ENCODE measurements around the gene CRLF2.
"Not testable (repeated sequence)": the region's sequence is repeated elsewhere in the genome, so short reads cannot be mapped to it uniquely, and the experiment has no call there.

The CRLF2 gene

DNA sequence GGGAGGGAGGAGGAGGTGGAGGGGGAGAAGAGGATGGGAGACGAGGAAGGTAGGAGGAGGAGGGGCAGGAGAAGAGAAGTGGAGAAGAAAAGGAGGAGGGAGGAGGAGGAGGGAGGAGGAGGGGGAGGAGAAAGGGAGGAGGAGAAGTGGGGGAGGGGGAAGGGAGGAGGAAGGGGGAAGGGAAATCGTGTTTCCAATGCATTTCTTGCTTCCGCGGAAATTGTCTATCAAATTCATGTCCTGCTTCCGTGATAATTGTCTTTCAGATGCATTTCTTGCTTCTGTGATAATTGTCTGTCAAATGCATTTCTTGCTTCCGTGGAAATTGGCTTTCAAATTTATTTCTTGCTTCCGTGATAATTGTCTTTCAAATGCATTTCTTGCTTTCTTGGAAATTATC lies 43.3 kb downstream of the CRLF2 start:
- no peak for DNase-seq (ENCODE audit: low read depth in 2 of 2, low spot score in 1 of 2)

DNA sequence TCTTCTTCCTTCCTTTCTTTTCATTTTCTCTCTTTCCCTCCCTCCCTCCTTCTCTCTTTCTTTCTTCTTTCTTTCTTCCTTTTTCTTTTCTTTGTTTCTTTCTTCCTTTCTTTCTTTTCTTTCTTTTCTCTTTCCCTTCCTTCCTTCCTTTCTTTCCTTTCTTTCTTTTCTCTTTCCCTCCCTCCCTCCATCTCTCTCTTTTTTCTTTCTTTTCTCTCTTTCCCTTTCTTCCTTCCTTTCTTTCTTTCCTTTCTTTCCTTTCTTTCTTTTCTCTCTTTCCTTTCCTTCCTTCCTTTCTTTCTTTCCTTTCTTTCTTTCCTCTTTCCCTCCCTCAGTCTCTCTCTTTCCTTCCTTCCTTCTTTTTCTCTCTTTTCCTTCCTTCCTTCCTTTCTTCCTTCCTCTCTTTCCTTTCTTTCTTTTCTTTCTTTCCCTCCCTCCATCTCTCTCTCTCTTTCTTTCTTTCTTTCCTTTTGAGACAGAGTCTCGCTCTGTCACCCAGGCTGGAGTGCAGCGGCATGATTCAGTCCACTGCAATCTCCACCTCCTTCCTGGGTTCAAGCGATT lies 44.4 kb downstream of the CRLF2 start:
- no peak for DNase-seq (ENCODE audit: low read depth in 2 of 2, low spot score in 1 of 2)

DNA sequence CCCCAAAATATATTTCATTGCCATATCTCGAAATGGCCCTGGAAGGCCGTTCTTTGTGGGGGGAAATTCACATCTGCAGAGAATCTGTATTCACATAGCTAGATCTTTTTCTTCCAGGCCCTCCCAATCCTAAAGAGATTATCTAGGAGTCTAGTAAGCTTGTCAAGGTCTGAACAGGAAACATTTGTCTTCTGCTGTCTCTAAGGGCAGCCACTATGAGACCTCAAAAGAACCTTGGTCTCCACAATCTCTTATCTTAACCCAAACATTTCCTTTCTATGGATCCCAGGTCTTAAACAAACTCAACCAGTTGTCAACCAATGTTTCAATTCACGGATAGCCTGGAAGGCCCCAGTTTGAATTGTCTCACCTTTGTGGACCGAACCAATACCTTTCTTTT lies 45.0 kb downstream of the CRLF2 start:
- no peak for DNase-seq (ENCODE audit: low read depth in 2 of 2, low spot score in 1 of 2)

DNA sequence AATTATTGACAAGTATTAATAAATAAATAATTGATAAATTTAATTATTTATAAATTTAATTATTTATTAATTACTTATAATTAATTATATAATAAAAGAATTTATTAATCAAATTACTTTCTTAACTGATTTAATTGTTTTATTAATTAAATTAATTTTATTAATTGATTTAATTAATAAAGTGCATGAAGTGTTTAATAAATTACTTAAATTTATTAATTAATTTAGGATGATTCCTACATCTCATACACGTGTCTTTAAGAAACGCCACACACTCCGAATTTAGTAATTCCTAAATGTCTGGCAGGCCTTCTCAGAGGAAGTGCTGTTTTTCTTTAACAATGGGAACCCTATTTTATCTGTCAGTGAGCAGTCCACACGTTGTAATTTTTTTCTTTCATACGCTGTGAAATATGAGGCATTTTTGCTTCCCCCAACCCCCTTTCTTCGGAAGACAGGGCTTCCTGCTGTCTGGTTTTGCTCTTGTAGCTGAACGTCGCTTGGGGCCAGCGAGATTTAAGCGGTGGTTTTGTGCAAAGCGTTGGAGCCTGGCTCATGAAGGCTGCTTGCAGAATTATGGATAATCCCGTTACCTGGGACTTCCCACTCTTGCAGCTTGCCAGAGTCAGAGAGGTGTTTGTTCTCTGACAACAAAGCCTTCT lies 46.8 kb downstream of the CRLF2 start:
- DNase-seq (ENCODE audit: low read depth in 2 of 2, low spot score in 1 of 2) = no peak

GRCh38 chrX:1164322-1165288 lies 47.8 kb downstream of the CRLF2 start:
- DNase-seq (ENCODE audit: low read depth in 2 of 2, low spot score in 1 of 2) = no peak

- no peak for DNase-seq (ENCODE audit: low read depth in 2 of 2, low spot score in 1 of 2)
Measured at GRCh38 chrX:1163231-1163630, 49.2 kb downstream of the CRLF2 start.

- DNase-seq (ENCODE audit: low read depth in 2 of 2, low spot score in 1 of 2) = no peak
Measured at GRCh38 chrX:1162119-1162916, 50.1 kb downstream of the CRLF2 start.

DNA sequence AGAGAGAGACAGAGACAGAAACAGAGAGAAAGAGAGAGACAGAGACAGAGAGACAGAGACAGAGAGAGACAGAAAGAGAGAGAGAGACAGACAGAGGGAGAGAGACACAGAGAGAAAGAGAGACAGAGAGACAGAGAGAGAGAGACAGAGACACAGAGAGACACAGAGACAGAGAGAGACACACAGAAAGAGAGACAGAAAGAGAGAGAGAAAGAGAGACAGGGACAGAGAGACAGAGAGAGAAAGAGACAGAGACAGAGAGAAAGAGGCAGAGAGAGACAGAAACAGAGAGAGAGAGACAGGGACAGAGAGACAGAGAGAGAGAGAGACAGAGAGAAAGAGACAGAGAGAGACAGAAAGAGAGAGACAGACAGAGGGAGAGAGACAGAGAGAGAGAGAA lies 52.9 kb downstream of the CRLF2 start:
- DNase-seq (ENCODE audit: low read depth in 2 of 2, low spot score in 1 of 2) = no peak

DNA sequence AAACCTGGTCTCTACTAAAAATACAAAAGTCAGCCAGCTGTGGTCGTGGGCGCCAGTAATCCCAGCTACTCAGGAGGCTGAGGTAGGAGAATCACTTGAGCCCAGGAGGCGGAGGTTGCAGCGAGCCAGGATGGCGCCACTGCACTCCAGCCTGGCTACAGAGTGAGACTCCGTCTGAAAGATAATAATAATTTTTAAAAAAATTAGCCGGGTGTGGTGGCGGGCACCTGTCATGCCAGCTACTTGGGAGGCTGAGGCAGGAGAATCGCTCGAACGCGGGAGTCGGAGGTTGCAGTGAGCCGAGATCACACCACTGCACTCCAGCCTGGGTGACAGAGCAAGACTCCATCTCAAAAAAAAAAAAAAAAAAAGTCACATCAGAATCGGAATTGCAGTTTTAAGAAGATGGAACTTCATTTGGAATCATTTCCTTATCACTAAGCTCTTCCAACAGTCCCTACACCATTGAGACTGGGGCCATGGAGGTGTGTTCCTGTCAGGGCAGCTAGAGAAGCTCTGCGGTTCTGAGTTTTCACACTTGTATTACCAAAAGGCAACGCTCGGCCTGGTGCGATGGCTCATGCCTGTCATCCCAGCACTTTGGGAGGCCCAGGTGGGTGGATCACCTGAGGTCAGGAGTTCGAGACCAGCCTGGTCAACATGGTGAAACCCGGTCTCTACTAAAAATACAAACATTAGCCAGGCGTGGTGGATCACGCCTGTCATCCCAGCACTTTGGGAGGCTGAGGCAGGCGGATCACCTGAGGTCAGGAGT lies 55.6 kb downstream of the CRLF2 start:
- DNase-seq (ENCODE audit: low read depth in 2 of 2, low spot score in 1 of 2) = not testable (repeated sequence)

- no peak for DNase-seq (ENCODE audit: low read depth in 2 of 2, low spot score in 1 of 2)
Measured at GRCh38 chrX:1153940-1154339, 58.5 kb downstream of the CRLF2 start.

GRCh38 chrX:1152090-1152489 lies 60.4 kb downstream of the CRLF2 start:
- no peak for DNase-seq (ENCODE audit: low read depth in 2 of 2, low spot score in 1 of 2)

GRCh38 chrX:1151378-1152077 lies 60.9 kb downstream of the CRLF2 start:
- no peak for DNase-seq (ENCODE audit: low read depth in 2 of 2, low spot score in 1 of 2)

- DNase-seq (ENCODE audit: low read depth in 2 of 2, low spot score in 1 of 2) = no peak
Measured at GRCh38 chrX:1150569-1151347, 61.7 kb downstream of the CRLF2 start.

GRCh38 chrX:1147611-1148515 lies 64.6 kb downstream of the CRLF2 start:
- DNase-seq (ENCODE audit: low read depth in 2 of 2, low spot score in 1 of 2) = no peak

DNA sequence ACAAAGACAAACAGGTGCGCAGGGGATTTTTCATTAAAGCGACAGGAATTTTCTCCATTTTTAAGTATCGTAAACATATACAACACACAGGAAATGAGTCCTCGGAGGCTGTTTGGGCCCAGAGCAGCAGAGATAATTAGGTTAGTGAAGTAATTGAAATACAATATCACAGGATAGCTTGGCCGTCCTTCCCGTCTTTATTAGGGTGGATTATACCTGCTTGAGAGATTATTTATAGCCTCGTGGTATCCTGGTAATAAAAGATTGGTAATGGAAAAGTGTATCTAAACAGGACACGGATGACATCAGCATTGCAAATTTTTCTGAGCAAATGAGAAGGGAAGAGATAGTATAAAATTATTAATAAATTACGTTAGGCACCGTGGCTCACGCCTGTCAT lies 68.2 kb downstream of the CRLF2 start:
- no peak for DNase-seq (ENCODE audit: low read depth in 2 of 2, low spot score in 1 of 2)
